GM21526 (cell line): ENCODE measurements around the gene CDH23.

ENCODE experiments used
- ATAC-seq: cut with Tn5 transposase; IDR thresholded peaks from one replicate; pipeline ENCODE4 v1.9.1; 2021; ENCODE audit warnings: moderate library complexity; ENCODE audit not compliant: unreplicated experiment, low FRiP score

The CDH23 gene

GRCh38 chr10:71462062-71462935 is 65.6 kb downstream of the CDH23 start:
- ATAC-seq, result no peak

GRCh38 chr10:71463111-71463510 is 66.4 kb downstream of the CDH23 start:
- ATAC-seq, result no peak

- ATAC-seq, result no peak
Observed at GRCh38 chr10:71465551-71466252, 69.0 kb downstream of the CDH23 start.

GRCh38 chr10:71466330-71466729 is 69.6 kb downstream of the CDH23 start:
- no peak for ATAC-seq

- no peak for ATAC-seq
Observed at GRCh38 chr10:71467161-71467560, 70.4 kb downstream of the CDH23 start.

- ATAC-seq, result no peak
Observed at GRCh38 chr10:71467569-71468362, 71.0 kb downstream of the CDH23 start.

- no peak for ATAC-seq
Observed at GRCh38 chr10:71468363-71469094, 71.8 kb downstream of the CDH23 start.

GRCh38 chr10:71471006-71471405 is 74.3 kb downstream of the CDH23 start:
- ATAC-seq, result no peak

GRCh38 chr10:71471957-71472365 is 75.2 kb downstream of the CDH23 start:
- no peak for ATAC-seq

- no peak for ATAC-seq
Observed at GRCh38 chr10:71472466-71472865, 75.7 kb downstream of the CDH23 start.

- ATAC-seq, result no peak
Observed at GRCh38 chr10:71472912-71473311, 76.2 kb downstream of the CDH23 start.

GRCh38 chr10:71473671-71474599 is 77.2 kb downstream of the CDH23 start:
- no peak for ATAC-seq

GRCh38 chr10:71474702-71475242 is 78.1 kb downstream of the CDH23 start:
- ATAC-seq, result no peak

GRCh38 chr10:71475243-71475871 is 78.6 kb downstream of the CDH23 start:
- no peak for ATAC-seq

GRCh38 chr10:71476228-71477011 is 79.7 kb downstream of the CDH23 start:
- no peak for ATAC-seq

- no peak for ATAC-seq
Observed at GRCh38 chr10:71478173-71478572, 81.5 kb downstream of the CDH23 start.

- no peak for ATAC-seq
Observed at GRCh38 chr10:71478813-71479365, 82.2 kb downstream of the CDH23 start.
